GM21737 (cell line): ENCODE measurements around the gene MT1E.
"Not testable (repeated sequence)": the region's sequence is repeated elsewhere in the genome, so short reads cannot be mapped to it uniquely, and the experiment has no call there.

ENCODE experiments used
- ATAC-seq: cut with Tn5 transposase; IDR thresholded peaks from one replicate; pipeline ENCODE4 v1.9.1; 2021; ENCODE audit warnings: mild to moderate bottlenecking, moderate library complexity; ENCODE audit not compliant: unreplicated experiment

MT1E gene

DNA sequence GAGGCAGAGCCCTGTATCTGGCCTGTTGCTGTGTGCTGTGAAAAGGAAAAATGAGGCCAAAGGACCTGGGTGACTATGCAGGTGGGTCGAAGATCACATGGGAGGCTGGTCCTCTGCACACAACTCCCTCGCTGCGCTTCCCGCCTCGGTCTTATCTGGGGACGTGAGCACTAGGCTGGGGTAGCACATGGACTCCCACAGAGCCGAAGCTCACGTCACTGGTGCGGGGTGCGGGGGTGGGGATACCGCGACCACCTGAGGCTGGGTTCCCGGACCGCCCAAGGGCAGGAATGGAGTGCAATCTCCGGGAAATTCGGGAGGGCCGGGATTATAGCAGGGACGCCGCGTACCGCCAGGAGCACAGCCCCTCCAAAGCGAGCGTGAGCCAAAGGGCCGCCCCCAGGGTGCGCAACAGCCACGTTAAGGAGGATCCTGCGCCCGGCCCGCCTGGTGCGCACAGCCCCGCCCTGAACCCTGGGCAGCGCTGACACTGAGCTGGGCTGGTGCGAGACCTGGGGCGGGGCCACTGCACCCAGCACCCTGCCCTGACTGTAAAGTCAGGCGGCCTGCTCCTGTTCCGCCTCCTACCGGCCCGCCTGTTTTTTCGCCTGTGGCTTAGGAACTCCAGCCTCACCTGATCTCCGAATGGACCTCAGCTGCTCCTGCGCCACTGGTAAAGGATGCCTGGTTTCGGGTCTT, 17.6 kb downstream of the MT1E start:
- no peak for ATAC-seq

DNA sequence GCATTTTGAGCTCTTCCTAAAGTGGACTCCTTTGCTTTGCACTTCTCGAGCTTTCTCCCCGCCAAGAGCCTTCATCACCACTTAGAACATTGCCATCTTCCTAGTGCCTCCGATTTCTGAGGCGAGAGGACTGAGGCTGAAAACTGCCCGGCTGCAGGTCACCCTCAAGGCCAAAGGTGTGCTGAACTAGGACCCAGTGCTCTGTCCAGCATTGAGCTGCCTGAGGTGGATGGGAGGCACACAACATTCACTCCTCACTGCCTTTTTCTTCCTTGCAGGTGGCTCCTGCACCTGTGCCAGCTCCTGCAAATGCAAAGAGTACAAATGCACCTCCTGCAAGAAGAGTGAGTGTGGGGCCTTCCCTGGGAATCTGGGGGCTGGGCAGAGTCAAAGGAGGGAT, 18.3 kb downstream of the MT1E start:
- no peak for ATAC-seq

DNA sequence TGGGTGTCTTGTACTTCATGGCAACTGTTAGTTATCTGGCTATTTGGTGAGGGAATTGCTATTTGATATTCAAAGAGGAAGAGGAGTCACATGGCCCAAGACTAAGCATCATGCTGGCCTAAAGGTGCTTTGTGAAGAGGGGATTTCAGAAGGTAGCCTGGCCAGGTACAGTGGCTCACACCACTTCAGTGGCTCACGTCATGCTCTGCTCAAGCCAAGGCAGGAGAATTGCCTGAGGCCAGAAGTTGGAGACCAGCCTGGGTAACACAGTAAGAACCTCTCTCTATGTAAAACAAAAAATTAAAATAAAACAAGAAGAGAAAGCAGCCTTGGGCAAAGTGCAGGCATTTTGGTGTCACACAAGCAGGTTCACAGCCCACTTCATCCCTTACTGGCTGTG, 19.7 kb downstream of the MT1E start:
- ATAC-seq, result no peak

DNA sequence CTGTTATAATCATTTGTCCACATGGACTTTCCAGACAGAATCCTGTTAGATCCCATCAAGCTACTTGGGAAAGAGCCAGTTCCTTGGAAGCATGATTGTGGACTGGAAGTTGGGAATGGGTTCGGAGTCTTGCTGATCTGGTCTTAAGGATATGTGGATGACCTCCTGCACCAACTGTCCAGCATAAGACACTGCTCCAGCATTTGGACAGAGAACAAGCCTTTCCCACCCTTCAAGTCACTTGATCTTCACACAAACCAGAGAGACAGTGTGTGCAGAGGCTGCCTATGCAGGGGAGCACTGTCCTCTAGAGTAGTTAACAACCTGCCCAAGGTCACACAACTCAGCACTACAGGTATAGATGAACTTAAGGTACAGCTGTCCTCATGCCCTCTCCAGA, 20.3 kb downstream of the MT1E start:
- no peak for ATAC-seq

DNA sequence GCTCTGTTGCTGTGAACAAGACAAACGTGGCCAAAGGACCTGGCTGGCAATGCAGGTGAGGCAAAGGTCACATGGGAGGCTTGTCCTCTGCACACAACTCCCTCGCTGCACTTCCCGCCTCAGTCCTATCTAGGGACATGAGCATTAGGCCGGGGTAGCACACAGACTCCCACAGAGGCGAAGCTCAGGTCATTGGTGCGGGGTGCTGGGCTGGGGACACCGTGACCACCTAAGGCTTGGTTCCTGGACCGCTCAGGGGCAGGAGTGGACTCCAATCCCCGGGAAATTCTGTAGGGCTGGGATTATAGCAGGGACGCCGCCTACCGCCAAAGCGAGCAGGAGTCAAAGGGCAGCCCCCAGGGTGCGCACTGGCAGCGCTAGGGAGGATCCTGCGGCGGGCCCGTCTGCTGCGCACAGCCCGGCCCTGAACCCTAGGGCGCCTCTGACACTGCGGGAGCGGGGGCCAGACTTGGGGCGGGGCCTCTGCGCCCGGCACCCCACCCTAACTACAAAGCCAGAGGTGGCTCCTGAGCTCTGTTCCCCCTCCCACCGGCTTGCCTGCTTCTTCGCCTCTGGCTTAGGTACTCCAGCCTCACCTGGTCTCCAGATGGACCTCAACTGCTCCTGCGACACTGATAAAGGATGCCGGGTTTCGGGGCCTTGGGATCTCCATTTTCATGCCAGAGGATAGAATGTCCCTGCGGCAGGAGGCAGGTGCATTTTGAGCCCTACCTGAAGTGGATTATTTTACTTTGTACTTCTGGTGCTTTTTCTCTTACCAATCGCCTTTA, 22.3 kb downstream of the MT1E start:
- no peak for ATAC-seq

DNA sequence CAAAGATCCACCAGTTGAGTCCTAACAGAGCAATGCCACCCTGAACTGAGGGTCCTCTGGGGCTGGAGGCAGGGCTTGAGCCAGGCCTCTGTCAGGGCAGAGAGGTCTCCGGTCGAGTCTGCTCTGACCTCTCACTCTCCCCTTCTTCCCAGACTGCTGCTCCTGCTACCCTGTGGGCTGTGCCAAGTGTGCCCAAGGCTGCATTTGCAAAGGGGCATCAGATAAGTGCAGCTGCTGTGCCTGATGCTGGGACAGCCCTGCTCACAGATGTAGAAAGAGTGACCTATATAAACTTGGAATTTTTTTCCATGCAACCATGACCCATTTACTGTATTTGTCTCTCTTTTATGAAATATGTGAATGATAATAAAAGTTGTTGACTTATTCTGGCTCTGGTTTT, 23.7 kb downstream of the MT1E start:
- no peak for ATAC-seq

DNA sequence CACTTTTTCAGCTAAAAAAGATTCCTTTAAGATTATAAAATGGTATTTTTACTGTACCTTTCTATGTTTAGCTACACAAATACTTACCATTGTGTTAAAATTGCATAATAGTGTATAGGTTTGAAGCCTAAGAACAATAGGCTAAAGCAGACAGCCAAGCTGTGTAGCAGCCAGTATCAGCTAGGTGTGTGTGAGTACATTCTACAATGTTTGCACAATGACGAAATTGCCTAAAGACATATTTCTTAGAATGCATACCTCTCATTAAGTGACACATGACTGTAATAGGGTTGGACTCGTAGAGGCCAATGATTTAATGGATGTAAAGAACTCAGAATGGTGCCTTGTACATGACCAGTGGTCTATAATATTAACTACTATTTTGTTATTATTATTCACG, 24.2 kb downstream of the MT1E start:
- ATAC-seq, result no peak

DNA sequence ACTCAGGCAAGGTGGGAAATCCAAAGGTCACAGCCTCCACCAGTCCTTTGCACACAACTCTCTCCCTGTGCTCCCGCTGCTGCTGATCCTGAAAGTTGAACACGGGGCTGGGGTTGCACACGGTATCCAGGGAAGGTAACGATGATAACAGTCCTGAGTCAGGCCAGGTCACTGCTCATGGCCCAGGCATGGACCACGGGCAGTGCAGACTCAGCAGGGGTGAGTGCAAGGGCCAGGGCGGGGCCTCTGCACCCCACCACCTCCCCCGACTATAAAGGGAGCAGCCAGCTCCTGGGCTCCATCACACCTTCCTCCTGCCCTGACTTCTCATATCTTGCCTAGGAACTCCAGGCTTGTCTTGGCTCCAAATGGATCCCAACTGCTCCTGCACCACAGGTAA, 26.0 kb downstream of the MT1E start, which contains the start of gene MT1B:
MT1B (plus strand) TSS at position 301 of the 400 bp plus-strand sequence; CDS start at position 369, 68 bp downstream.
- no peak for ATAC-seq

DNA sequence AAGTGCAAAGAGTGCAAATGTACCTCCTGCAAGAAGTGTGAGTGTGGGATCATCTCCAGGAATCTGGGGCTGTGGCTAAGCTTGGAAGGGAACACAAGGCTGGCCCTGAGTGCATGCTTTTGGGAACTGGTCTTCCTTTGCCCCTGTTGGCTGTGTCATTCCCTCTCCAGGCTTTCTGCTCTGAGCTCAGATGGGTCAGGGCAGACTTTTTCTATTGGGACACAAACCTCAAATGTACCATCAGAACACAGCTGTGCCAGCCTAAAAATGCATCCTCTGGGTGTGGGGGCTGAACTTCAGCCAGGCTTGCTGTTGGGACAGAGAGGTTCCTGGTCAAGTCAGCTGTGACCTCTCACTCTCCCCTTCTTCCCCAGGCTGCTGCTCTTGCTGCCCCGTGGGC, 27.0 kb downstream of the MT1E start:
- ATAC-seq, result no peak

DNA sequence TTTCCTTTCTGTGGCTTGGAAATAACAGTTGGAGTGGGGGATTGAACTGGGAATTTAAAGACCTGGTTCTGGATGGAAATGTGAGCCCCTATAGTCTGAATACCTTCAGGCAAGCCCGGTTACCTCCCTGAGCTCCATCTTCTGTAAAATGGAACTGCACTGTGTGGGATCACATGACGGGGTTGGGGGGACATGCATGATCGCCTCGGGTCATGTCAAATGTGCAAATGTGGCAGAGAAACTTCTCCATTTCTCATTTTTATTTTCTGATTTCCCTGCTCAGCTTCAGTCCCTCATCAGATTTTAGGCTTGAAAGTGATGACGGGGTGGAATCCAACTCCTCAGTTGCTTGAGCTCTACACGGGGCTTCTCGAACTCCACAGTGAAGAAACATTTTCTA, 27.6 kb downstream of the MT1E start:
- no peak for ATAC-seq

DNA sequence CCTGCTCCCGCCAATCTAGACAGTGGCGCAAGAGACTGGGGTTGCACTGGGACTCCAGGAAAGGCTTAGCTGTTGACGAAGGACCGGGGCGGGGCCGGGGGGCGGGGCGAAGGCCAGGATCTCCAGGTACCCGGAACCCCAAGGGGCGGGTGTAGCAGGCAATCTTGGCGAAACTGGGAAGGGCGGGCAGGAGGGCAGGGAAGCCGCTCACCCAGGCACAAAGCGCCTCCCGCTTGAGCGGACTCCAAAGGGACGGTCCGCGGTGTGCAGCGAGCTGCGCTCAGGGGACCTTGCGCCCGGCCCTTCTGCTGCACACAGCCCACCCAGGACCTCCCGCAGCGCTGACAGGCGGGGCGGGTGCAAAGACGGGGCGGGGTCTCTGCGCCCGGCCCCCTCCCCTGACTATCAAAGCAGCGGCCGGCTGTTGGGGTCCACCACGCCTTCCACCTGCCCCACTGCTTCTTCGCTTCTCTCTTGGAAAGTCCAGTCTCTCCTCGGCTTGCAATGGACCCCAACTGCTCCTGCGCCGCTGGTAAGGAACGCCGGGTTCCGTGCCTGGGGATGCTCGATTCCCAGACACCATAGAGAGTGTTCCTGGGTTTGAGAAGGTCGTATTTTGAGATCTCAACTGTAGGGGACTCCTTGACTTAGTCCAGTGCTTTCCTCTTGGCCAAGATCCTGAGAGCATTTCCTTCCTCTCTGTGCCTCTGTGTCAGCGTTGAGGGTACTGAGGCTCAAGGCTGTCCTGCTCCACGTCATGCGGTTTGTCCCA, 32.2 kb downstream of the MT1E start, which contains the start of gene MT1F:
MT1F (plus strand) TSS at position 405 of the 772 bp plus-strand sequence; CDS start at position 505, 100 bp downstream.
- ATAC-seq, result no peak

DNA sequence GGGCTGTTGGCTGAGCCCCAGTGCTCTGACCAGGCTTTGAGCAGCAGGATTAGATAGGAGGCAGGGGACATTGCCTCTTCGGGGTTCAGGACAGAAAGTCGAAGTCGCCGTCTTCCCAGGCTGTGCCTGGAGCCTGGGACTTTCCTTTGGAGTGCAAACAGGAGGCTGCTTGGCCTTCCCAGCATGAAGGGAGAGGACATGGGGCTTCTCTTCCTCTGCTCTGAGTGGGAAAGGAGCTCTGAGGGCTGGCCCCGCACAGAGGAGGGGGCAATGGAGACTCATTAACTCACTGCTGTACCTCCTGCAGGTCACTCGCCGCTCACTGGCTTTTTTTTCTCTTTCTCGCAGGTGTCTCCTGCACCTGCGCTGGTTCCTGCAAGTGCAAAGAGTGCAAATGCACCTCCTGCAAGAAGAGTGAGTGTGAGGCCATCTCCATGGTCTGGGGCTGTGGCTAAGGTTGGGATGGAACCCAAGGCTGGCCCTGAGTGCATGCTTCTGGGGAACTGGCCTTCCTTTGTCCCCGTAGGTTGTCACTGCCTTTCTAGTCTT, 32.8 kb downstream of the MT1E start:
- no peak for ATAC-seq

DNA sequence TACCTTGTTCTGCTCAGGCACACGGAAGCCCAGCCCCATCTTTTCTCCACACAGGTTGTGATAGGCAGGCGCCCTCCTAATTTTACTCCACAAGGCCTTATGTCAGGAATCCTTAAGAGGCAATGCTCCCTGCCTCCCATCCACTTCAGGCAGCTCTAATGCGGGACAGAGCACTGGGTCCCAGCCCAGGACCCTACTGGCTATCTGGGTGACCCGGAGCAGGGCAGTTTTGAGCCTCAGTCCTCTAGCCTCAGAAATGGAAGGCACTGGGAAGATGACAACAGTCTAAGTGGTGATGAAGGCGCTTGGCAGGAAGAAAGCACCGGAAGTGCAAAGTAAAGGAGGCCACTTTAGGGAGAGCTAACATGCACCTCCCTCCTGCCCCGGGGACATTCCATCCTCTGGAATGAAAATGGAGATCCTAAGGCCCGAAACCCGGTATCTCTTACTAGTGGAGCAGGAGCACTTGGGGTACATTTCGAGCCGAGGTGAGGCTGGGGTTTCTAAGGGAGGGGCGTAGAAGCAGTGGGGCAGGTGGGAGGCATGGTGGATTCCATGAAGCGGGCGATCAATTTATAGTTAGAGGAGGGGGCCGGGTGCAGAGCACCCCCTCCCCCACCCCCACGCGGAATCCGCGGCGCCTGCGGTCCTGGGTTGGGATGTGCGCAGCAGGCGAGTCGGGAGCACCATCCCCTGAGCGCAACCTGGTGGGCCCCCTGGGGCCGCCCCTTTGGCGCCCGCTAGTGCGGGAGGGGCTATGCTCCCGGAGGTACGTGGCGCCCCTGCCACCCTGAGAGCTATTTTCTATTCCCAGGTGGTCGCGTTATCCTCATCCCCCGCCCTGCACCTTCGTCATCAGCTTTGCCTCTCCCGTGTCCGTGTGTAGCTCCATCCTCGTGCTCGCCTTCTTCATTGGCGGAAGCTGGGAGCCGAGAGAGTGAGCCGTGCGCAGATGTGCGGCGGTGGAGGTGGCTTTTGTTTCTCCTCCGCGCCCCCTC, 37.1 kb downstream of the MT1E start:
- ATAC-seq, result no peak

DNA sequence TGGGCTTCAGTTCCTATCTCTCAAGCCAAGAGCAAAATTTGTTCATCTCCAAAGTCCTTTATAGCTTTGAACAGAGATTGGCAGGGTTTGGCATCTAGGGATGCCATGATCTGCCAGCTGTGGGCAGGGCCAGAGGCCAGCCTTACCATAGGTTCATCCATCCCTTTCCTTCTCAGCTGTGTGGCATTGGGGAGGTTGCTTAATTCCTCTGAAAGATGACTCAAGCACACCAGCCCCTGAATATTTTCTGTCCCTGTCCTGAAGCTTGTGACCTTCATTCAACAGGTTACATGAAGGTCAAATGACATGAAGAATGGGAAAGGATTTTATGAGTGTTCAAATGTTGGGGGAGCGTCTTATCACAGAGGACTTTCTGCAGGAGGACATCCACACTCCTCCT, 38.9 kb downstream of the MT1E start:
- no peak for ATAC-seq

DNA sequence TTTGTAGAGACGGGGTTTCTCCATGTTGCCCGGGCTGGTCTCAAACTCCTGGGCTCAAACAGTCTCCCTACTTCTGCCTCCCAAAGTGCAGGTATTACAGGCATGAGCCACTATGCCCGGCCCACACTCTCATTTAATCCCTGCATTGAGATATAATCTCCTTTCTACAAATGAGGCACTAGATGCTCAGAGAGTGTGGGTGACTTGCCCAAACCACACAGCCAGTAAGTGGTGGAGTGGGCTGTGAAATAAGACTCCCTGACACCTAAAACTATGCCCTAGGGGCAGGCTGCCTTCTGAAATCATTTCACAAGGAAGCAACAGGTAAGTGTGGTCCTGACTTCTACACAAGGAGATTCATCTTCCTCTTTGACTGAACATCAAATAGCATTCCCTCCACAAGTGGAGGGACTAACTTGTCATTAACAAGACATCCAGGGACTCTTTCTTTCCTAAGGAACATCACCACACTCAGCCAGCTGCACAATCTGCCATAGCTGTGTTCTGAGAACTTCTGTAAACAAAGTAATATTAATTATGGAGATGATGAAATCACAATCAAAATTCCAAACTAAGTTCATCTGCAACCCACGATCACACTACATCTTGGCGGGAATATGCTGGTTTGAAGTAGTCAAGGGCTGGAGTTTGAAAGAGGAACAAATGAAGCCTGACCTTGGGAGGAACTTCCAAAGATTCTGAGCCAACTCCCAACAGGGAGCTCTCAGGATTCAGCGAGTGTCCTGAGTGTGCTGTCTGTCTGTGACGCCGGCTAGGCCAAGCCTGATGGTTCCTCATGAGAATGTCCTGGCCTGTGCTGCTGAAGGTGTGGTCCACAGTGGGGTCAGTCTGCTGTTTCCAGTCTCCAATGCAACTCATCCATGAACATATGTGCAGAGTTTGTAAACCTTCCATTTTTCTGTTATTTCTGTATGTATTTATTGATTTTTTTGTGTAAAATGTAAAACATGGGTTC, 40.0 kb downstream of the MT1E start:
- ATAC-seq, result not testable (repeated sequence)

DNA sequence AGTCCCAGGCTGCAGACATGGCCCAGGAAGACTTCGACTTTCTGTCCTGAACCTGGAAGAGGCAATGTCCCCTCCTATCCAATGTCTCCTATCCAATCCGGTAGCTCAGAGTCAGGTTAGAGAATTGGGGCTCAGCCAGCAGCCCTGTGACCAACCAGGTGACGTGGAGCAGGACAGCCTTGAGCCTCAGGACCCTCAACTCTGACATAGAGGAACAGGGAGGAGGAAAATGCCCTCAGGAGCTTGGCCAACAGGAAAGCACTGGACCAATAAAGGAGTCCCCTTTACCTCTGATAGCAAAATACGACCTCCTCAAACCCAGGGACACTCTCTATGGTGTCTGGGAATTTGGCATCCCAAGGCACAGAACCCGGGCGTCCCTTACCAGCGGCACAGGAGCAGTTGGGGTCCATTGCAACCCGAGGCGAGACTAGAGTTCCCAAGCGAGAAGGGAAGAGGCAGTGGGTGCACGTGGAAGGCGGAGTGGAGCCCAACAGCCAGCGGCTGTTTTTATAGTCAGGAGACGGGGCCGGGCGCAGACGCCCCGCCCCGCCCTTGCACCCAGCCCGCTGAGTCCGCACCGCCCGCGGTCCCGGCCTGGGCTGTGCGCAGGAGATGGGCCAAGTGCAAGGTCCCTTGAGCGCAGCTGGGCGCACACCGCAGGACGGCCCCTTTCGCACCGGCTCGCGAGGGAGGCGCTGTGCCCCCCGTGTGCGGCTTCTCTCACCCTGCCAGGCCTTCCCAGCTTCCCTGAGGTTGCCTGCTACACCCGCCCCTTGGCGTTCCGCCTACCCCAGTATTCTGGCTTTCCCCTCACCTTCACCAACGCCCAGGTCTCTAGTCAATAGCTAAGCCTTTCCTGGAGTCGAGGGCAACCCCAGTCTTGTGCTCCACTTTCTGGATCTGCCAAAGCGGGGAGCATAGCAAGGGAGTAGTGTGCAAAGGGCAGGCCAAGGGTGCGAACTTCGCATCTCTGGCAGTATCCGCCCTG, 42.3 kb downstream of the MT1E start, which contains the start of gene MT1G:
MT1G (minus strand) TSS at position 485 of the 991 bp plus-strand sequence; CDS start at position 413, 72 bp downstream.
- ATAC-seq, result no peak

DNA sequence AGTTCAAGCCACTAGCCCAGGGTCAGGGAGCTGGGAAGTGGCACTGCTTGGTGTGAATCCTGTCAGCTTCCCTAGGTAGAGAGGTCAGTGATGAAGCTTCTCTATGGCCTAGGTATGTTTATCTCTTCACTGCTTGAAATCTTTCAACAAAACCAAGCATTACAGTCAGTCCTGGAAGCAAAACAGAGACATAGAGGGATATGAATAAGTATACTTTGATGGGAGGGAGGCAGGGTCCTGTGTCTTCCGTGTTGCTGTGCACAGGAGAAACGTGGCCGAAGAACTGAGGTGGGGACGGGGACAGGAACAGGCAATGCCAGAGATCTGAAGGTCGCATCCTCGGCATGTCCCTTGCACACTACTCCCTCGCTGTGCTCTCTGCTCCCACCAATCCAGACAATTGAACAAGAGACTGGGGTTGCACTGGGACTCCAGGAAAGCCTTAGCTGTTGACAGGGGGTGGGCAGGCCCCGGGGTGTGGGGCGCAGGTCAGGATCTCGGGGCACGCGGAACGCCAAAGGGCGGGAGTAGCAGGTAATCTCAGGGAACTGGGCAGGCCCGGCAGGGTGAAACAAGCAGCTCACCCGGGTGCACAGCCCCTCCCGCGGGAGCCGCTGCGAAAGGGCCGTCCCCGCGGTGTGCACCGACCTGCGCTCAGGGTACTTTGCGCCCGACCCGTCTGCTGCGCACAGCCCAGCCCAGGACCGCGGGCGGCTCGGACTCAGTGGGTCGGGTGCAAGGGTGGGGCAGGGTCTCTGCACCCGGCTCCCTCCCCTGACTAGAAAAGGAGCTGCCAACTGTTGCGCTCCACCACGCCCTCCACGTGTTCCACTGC, 43.6 kb downstream of the MT1E start, which contains the start of gene MT1H:
MT1H (plus strand) TSS at position 810 of the 835 bp plus-strand sequence. CDS start 71 bp downstream, outside the sequence.
- ATAC-seq, result no peak
